Chondrocyte (in vitro differentiated cells): ENCODE data around the gene SPATA22. TPM values are rescaled to one million over a fixed set of nuclear protein-coding genes. Genes with fewer than 3 reads are reported as not detected.
"Not testable (repeated sequence)": the region's sequence is repeated elsewhere in the genome, so short reads cannot be mapped to it uniquely, and the experiment has no call there.

Experiments
- DNase-seq: peaks from one replicate; pipeline ENCODE4 v3.0.0; 2021; ENCODE audit warnings: mixed read lengths, low spot score
- H3K27ac Mint-ChIP-seq: one replicate; pipeline ENCODE4 v1.8.0; 2021; ENCODE audit warnings: mild to moderate bottlenecking, moderate library complexity, mixed read lengths; ENCODE audit not compliant: unreplicated experiment
- H3K27me3 Mint-ChIP-seq: 2 replicates; pipeline ENCODE4 v1.8.0; 2021; ENCODE audit warnings: low read depth, mixed read lengths
- H3K36me3 Mint-ChIP-seq: 2 replicates; pipeline ENCODE4 v1.8.0; 2021; ENCODE audit warnings: low read depth, mixed read lengths
- H3K4me1 Mint-ChIP-seq: 2 replicates; pipeline ENCODE4 v1.8.0; 2021; ENCODE audit warnings: low read depth, mild to moderate bottlenecking, mixed read lengths
- H3K4me3 Mint-ChIP-seq: one replicate; pipeline ENCODE4 v1.8.0; 2021; ENCODE audit warnings: mild to moderate bottlenecking, moderate library complexity, mixed read lengths; ENCODE audit not compliant: unreplicated experiment
- H3K9me3 Mint-ChIP-seq: 2 replicates; pipeline ENCODE4 v1.8.0; 2021; ENCODE audit warnings: low read depth, mixed read lengths
- total RNA-seq: library from RNA; stranded (reverse); gene quantifications from 3 replicates; pipeline ENCODE4 v1.2.1, GENCODE V29; 2021
- TF ChIP-seq, protein P1 (sequence below): fragments of 200-600 bp; sonication (generic); IDR thresholded peaks from 2 replicates; pipeline ENCODE4 v1.5.0; 2021; ENCODE audit warnings: antibody characterized with exemption, mild to moderate bottlenecking, moderate library complexity

SPATA22 gene
- total RNA-seq, 1 donor from 2014 or later: not detected

- TF ChIP-seq, protein P1, sequence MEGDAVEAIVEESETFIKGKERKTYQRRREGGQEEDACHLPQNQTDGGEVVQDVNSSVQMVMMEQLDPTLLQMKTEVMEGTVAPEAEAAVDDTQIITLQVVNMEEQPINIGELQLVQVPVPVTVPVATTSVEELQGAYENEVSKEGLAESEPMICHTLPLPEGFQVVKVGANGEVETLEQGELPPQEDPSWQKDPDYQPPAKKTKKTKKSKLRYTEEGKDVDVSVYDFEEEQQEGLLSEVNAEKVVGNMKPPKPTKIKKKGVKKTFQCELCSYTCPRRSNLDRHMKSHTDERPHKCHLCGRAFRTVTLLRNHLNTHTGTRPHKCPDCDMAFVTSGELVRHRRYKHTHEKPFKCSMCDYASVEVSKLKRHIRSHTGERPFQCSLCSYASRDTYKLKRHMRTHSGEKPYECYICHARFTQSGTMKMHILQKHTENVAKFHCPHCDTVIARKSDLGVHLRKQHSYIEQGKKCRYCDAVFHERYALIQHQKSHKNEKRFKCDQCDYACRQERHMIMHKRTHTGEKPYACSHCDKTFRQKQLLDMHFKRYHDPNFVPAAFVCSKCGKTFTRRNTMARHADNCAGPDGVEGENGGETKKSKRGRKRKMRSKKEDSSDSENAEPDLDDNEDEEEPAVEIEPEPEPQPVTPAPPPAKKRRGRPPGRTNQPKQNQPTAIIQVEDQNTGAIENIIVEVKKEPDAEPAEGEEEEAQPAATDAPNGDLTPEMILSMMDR: no peak
- Mint-ChIP-seq H3K4me3 (no peak overlapping the region), H3K4me1 (no peaks in the 10 kb centered on the region), H3K27me3 (peaks cover 9% of the 10 kb centered on the region), H3K27ac (no peak overlapping the region), H3K9me3 (peaks cover 2% of the 10 kb centered on the region), H3K36me3 (no peaks in the 10 kb centered on the region)
- DNase-seq: no peak
These were observed 31.2 kb downstream of the SPATA22 start for GRCh38 chr17:3440451-3440850.

GRCh38 chr17:3438368-3438767 lies 33.3 kb downstream of the SPATA22 start:
- no peak overlapping the region for H3K4me3 Mint-ChIP-seq
- DNase-seq: no peak
- no peaks in the 10 kb centered on the region for H3K9me3 Mint-ChIP-seq
- no peak overlapping the region for H3K27ac Mint-ChIP-seq
- TF ChIP-seq, protein P1: no peak
- H3K4me1 Mint-ChIP-seq: no peaks in the 10 kb centered on the region
- no peaks in the 10 kb centered on the region for H3K36me3 Mint-ChIP-seq
- peaks cover 7% of the 10 kb centered on the region for H3K27me3 Mint-ChIP-seq

DNA sequence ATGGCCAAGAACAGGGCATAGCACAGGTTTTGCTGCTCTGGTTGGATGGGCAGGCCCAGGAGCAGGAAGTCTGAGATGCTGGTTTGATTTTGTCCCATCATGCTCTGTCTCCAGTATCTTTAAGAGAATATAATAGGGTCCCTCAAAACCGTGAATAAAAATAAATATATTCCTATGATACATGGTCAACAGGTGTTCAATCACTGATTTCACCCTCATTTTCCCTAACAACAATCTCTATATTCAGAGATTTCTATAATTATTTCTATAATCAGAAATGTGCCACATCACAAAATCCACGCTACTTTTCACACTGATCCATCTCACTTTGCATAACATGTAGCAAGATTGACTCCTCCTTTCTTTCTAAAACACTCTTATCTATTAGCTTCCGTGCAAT lies 37.9 kb downstream of the SPATA22 start, which contains the start of gene OR1E2:
OR1E2 (minus strand) TSS at position 101 of the 400 bp plus-strand sequence; CDS start at position 101, 0 bp downstream.
- peaks cover 15% of the 10 kb centered on the region for H3K9me3 Mint-ChIP-seq

GRCh38 chr17:3433215-3433614 lies 38.4 kb downstream of the SPATA22 start:
- not testable (repeated sequence) for DNase-seq, H3K27me3 Mint-ChIP-seq, H3K27ac Mint-ChIP-seq, H3K36me3 Mint-ChIP-seq, H3K4me1 Mint-ChIP-seq, H3K4me3 Mint-ChIP-seq
- peaks cover 20% of the 10 kb centered on the region for H3K9me3 Mint-ChIP-seq

More for the DNA sequence above, 37.9 kb downstream of the SPATA22 start, which contains the start of gene OR1E2:
- Mint-ChIP-seq H3K4me1 (no peaks in the 10 kb centered on the region), H3K27ac (no peak within 1 kb of the TSS), H3K4me3 (no peak within 1 kb of the TSS), H3K36me3 (no peaks in the 10 kb centered on the region), H3K27me3 (no peaks in the 10 kb centered on the region)
- DNase-seq: no peak
- TF ChIP-seq, protein P1: no peak

GRCh38 chr17:3418222-3418621 lies 53.4 kb downstream of the SPATA22 start:
- no peak for DNase-seq
- TF ChIP-seq, protein P1: no peak
- Mint-ChIP-seq H3K4me1 (no peaks in the 10 kb centered on the region), H3K27me3 (peaks cover 8% of the 10 kb centered on the region), H3K9me3 (peaks cover 12% of the 10 kb centered on the region), H3K36me3 (no peaks in the 10 kb centered on the region), H3K27ac (no peak overlapping the region), H3K4me3 (no peak overlapping the region)

DNA sequence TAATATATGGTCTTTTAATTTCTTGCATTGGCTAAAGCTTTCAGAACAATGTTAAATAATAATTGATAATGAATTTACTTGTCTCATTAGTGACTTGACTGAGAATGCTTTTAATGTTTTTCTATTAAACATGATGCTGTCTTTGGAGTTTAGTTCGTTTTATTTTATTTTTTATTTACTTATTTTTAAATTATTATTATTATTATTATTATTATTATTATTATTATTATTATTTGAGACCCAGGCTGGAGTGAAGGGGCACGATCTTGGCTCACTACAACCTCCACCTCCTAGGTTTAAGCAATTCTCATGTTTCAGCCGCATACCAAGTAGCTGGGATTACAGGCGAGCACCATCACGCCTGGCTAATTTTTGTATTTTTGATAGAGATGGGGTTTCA lies 56.0 kb downstream of the SPATA22 start:
- TF ChIP-seq, protein P1: no peak
- DNase-seq: no peak
- peaks cover 9% of the 10 kb centered on the region for H3K27me3 Mint-ChIP-seq
- no peaks in the 10 kb centered on the region for H3K4me1 Mint-ChIP-seq
- H3K4me3 Mint-ChIP-seq: no peak overlapping the region
- peaks cover 2% of the 10 kb centered on the region for H3K36me3 Mint-ChIP-seq
- H3K27ac Mint-ChIP-seq: no peak overlapping the region
- peaks cover 12% of the 10 kb centered on the region for H3K9me3 Mint-ChIP-seq

DNA sequence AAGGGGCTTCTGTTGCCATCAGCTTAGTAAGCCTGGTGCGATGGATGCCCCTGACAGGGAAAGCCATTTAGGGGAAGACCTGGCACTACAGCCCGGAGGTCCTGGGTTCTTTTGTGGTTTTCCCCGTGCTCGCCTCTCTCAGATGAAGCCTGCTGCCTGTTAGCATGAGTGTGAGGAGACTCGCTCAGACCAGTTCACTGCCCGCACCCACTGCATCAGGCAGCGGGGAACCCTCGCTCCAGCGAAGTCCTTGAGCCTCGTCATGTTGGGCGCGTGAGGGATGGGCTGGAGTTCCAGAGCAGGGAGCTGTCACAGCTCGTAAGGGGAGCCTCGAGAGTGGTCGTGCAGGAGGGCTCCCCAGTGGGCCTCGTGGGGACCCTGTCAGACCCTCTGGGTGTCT lies 59.4 kb downstream of the SPATA22 start:
- DNase-seq, H3K27ac Mint-ChIP-seq, H3K4me3 Mint-ChIP-seq, H3K4me1 Mint-ChIP-seq, H3K36me3 Mint-ChIP-seq, H3K27me3 Mint-ChIP-seq: not testable (repeated sequence)
- peaks cover 17% of the 10 kb centered on the region for H3K9me3 Mint-ChIP-seq
